Panc1 (cell line): ENCODE results near the gene PRKG1. TPM values are rescaled to one million over a fixed set of nuclear protein-coding genes. Genes with fewer than 3 reads are reported as not detected.

Source experiments
- ATAC-seq: fragments of 200-7000 bp; cut with Tn5 transposase; 2 replicates; pipeline ENCODE4 v1.9.1; 2020; ENCODE audit warnings: mild to moderate bottlenecking, moderate library complexity
- BruUV-seq: library from RNA; stranded (reverse); fragments of 400-500 nt; replicated peaks from 2 replicates; lab custom pipeline; 2021; lab: Mats Ljungman, UMichigan
- CTCF ChIA-PET: fragments of 300-600 bp; sonication (Branson Sonifier 250); formaldehyde crosslinking; loops from one replicate; lab custom pipeline; 2022; ENCODE audit warnings: antibody characterized with exemption; lab: Charles Lee
- POLR2A ChIA-PET: fragments of 300-600 bp; sonication (Branson Sonifier 250); formaldehyde crosslinking; loops from one replicate; lab custom pipeline; 2022; ENCODE audit warnings: antibody characterized with exemption; lab: Charles Lee
- DNase-seq: peaks from one replicate; pipeline ENCODE4 v3.0.0-alpha.2; 2010; ENCODE audit warnings: low read depth, low spot score
- H3K27ac ChIP-seq: 2 replicates; pipeline ENCODE4 v1.5.1; 2011; ENCODE audit warnings: mild to moderate bottlenecking, low read length, inconsistent platforms
- H3K27me3 ChIP-seq: fragments of 200-500 bp; sonication (Bioruptor generic); 2 replicates; pipeline ENCODE4 v1.6.0; 2014; ENCODE audit warnings: low read length, inconsistent platforms; ENCODE audit not compliant: control insufficient read depth, insufficient read depth
- H3K36me3 ChIP-seq: fragments of 200-500 bp; sonication (Bioruptor generic); 2 replicates; pipeline ENCODE4 v1.5.1; 2014; ENCODE audit warnings: inconsistent platforms, mild to moderate bottlenecking, low read length, moderate library complexity; ENCODE audit not compliant: control insufficient read depth, insufficient read depth
- H3K4me1 ChIP-seq: 2 replicates; pipeline ENCODE4 v1.5.1; 2011; ENCODE audit warnings: inconsistent platforms, mild to moderate bottlenecking, low read length, moderate library complexity; ENCODE audit not compliant: control insufficient read depth, insufficient read depth
- H3K4me3 ChIP-seq, 2 experiments: 2 replicates each; pipeline ENCODE4 v1.5.1; 2011 to 2012; ENCODE audit warnings: low read depth in 2 of 2, low read length in 2 of 2, mild to moderate bottlenecking in 2 of 2, inconsistent platforms in 1 of 2, moderate library complexity in 1 of 2
- H3K9me3 ChIP-seq: fragments of 200-500 bp; sonication (Bioruptor generic); 2 replicates; pipeline ENCODE4 v1.5.1; 2014; ENCODE audit warnings: low read depth, mild to moderate bottlenecking, inconsistent platforms, low read length, moderate library complexity; ENCODE audit not compliant: control insufficient read depth, insufficient read depth
- POLR2AphosphoS5 ChIP-seq: IDR thresholded peaks from 2 replicates; pipeline ENCODE4 v1.6.1; 2012; ENCODE audit warnings: mild to moderate bottlenecking, low read depth, low read length, moderate library complexity
- SIN3A ChIP-seq: IDR thresholded peaks from 2 replicates; pipeline ENCODE4 v1.6.1; 2012; ENCODE audit warnings: low read depth, mild to moderate bottlenecking, low read length, moderate library complexity, borderline replicate concordance; ENCODE audit not compliant: insufficient read depth
- TCF7L2 ChIP-seq: IDR thresholded peaks from 2 replicates; pipeline ENCODE4 v1.6.1; 2011; ENCODE audit warnings: mild to moderate bottlenecking, low read depth, low read length, inconsistent platforms
- in situ Hi-C: cut with HindIII; loops from 2 replicates; pipeline ENCODE4 v1.10.0; 2016; ENCODE audit warnings: low sequenced_read_pairs, low pct_unique_long_range_greater_than_20kb
- intact Hi-C: fragments of 100-400 bp; cut with micrococcal nuclease; formaldehyde crosslinking; loops from one replicate; pipeline ENCODE4 v1.10.0; 2022; ENCODE audit not compliant: unreplicated experiment
- total RNA-seq: library from RNA; stranded (reverse); gene quantifications from one replicate; pipeline ENCODE4 v1.2.1, GENCODE V29; 2021; ENCODE audit not compliant: unreplicated experiment
- TF ChIP-seq, protein P1 (sequence below), 2 experiments: IDR thresholded peaks; 2 replicates each; pipeline ENCODE4 v1.6.1; 2011 to 2012; ENCODE audit warnings: low read depth in 2 of 2, control low read depth in 1 of 2, low read length in 1 of 2, mild to moderate bottlenecking in 1 of 2, moderate library complexity in 1 of 2; ENCODE audit not compliant: insufficient read depth in 1 of 2
- TF ChIP-seq, protein P2 (sequence below): fragments of 450-650 bp; IDR thresholded peaks from 2 replicates; pipeline ENCODE4 v1.5.1; 2017; ENCODE audit warnings: mild to moderate bottlenecking

Gene PRKG1
- total RNA-seq, 1 experiment from 2014 or later: 0.92 TPM

DNA sequence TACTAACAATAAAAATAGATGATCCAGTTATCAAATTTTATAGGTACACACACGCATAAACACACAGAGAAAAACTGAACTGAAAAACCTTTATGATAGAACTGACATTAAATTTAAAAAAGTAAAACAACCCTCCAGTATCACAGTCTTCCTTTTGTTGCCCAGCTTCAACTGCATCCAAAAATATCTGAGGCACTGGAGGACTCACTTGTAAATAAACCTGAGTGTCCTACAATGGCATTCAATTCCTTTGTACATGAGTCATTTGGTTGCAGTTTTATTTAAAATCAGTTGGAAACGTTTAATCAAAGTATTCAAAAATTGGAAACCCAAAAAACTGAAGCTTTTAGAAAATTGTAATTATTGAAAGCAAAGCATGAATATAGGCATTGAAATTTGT is 890.3 kb downstream of the PRKG1 start:
- H3K27ac ChIP-seq: no peak overlapping the region
- intact Hi-C loops: loop anchor here (5.0 to 10.0 kb wide), 2 partner anchors 572 to 900 kb away; no protein-coding TSS in a partner anchor
- H3K36me3 ChIP-seq: no peaks in the 10 kb centered on the region
- ChIA-PET CTCF (no interaction called here), POLR2A (no interaction called here)
- H3K4me1 ChIP-seq: no peaks in the 10 kb centered on the region
- H3K9me3 ChIP-seq: no peaks in the 10 kb centered on the region
- no peak overlapping the region for H3K4me3 ChIP-seq
- no peak for TF ChIP-seq SIN3A
- TF ChIP-seq, protein P1, sequence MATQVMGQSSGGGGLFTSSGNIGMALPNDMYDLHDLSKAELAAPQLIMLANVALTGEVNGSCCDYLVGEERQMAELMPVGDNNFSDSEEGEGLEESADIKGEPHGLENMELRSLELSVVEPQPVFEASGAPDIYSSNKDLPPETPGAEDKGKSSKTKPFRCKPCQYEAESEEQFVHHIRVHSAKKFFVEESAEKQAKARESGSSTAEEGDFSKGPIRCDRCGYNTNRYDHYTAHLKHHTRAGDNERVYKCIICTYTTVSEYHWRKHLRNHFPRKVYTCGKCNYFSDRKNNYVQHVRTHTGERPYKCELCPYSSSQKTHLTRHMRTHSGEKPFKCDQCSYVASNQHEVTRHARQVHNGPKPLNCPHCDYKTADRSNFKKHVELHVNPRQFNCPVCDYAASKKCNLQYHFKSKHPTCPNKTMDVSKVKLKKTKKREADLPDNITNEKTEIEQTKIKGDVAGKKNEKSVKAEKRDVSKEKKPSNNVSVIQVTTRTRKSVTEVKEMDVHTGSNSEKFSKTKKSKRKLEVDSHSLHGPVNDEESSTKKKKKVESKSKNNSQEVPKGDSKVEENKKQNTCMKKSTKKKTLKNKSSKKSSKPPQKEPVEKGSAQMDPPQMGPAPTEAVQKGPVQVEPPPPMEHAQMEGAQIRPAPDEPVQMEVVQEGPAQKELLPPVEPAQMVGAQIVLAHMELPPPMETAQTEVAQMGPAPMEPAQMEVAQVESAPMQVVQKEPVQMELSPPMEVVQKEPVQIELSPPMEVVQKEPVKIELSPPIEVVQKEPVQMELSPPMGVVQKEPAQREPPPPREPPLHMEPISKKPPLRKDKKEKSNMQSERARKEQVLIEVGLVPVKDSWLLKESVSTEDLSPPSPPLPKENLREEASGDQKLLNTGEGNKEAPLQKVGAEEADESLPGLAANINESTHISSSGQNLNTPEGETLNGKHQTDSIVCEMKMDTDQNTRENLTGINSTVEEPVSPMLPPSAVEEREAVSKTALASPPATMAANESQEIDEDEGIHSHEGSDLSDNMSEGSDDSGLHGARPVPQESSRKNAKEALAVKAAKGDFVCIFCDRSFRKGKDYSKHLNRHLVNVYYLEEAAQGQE (IDR thresholded peaks at IDR 0.05; ENCODE audit: insufficient read depth in 1 of 2, low read depth in 2 of 2, low read length in 1 of 2): no peak
- no peak for TF ChIP-seq POLR2AphosphoS5
- TF ChIP-seq, protein P2, sequence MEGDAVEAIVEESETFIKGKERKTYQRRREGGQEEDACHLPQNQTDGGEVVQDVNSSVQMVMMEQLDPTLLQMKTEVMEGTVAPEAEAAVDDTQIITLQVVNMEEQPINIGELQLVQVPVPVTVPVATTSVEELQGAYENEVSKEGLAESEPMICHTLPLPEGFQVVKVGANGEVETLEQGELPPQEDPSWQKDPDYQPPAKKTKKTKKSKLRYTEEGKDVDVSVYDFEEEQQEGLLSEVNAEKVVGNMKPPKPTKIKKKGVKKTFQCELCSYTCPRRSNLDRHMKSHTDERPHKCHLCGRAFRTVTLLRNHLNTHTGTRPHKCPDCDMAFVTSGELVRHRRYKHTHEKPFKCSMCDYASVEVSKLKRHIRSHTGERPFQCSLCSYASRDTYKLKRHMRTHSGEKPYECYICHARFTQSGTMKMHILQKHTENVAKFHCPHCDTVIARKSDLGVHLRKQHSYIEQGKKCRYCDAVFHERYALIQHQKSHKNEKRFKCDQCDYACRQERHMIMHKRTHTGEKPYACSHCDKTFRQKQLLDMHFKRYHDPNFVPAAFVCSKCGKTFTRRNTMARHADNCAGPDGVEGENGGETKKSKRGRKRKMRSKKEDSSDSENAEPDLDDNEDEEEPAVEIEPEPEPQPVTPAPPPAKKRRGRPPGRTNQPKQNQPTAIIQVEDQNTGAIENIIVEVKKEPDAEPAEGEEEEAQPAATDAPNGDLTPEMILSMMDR: no peak
- TF ChIP-seq TCF7L2: no peak
- in situ Hi-C loops: no loop called here
- BruUV-seq: no TSS peak
- no peaks in the 10 kb centered on the region for H3K27me3 ChIP-seq
- DNase-seq: no peak
- no peak for ATAC-seq

DNA sequence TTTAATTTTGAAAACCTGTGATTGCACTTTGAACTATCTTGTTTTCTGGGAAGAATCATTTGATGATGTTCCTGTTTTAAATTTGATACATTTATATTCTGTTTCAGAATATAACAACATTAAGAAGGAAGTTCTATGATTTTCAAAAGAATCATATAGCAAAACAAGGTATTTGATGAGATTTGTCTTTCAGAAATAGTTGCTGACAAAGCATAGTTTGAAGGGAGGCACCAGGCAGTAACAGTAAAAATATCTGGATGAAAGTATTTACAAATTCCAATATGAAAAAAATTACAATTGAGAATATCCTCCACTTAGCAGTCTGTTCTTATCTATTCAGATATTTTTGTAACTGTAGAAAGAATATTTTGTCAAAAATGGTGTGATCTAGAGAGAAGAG is 891.2 kb downstream of the PRKG1 start:
- Histone ChIP-seq H3K4me3 (no peak overlapping the region), H3K9me3 (no peaks in the 10 kb centered on the region), H3K4me1 (no peaks in the 10 kb centered on the region), H3K27ac (no peak overlapping the region), H3K27me3 (no peaks in the 10 kb centered on the region), H3K36me3 (no peaks in the 10 kb centered on the region)
- BruUV-seq: no TSS peak
- ChIA-PET POLR2A (no interaction called here), CTCF (no interaction called here)
- intact Hi-C loops (loop anchor here (10.0 kb wide), 1 partner anchor 901 kb away; no protein-coding TSS in a partner anchor), in situ Hi-C loops (no loop called here)
- no peak for ATAC-seq
- TF ChIP-seq SIN3A: no peak
- no peak for TF ChIP-seq TCF7L2
- TF ChIP-seq, protein P2: no peak
- no peak for TF ChIP-seq POLR2AphosphoS5
- TF ChIP-seq, protein P1 (IDR thresholded peaks at IDR 0.05; ENCODE audit: insufficient read depth in 1 of 2, low read depth in 2 of 2, low read length in 1 of 2): no peak
- DNase-seq: no peak
